Glomerular endothelial cell (primary cell): ENCODE measurements around the gene SLC4A2. TPM values are rescaled to one million over a fixed set of nuclear protein-coding genes. Genes with fewer than 3 reads are reported as not detected.

Experiments used
- DNase-seq: peaks from one replicate; pipeline ENCODE4 v3.0.0-alpha.2; 2011; ENCODE audit warnings: low read depth, low spot score; ENCODE audit errors: extremely low read depth
- total RNA-seq: library from RNA; depleted of rRNA; stranded (reverse); fragments of >200 nt; gene quantifications from 2 replicates; pipeline ENCODE4 v1.2.3, GENCODE V29; 2015

SLC4A2 gene
- total RNA-seq, 1 donor from 2014 or later: 175 TPM

- no peak for DNase-seq
Observed at GRCh38 chr7:151114151-151115090, 55.0 kb downstream of the SLC4A2 start.

GRCh38 chr7:151115121-151115835 lies 55.9 kb downstream of the SLC4A2 start:
- no peak for DNase-seq

- DNase-seq: no peak
Observed at GRCh38 chr7:151115836-151116418, 56.5 kb downstream of the SLC4A2 start.

- DNase-seq: no peak
Observed at GRCh38 chr7:151116603-151117440, 57.4 kb downstream of the SLC4A2 start.

GRCh38 chr7:151117565-151117964 lies 58.2 kb downstream of the SLC4A2 start:
- no peak for DNase-seq

GRCh38 chr7:151118108-151119054 lies 59.0 kb downstream of the SLC4A2 start:
- no peak for DNase-seq

- no peak for DNase-seq
Observed at GRCh38 chr7:151119055-151119415, 59.6 kb downstream of the SLC4A2 start.

GRCh38 chr7:151119902-151120301 lies 60.5 kb downstream of the SLC4A2 start:
- DNase-seq: no peak

GRCh38 chr7:151120896-151121295 lies 61.5 kb downstream of the SLC4A2 start:
- no peak for DNase-seq

GRCh38 chr7:151121380-151122170 lies 62.2 kb downstream of the SLC4A2 start:
- no peak for DNase-seq

- no peak for DNase-seq
Observed at GRCh38 chr7:151122276-151122675, 62.9 kb downstream of the SLC4A2 start.

GRCh38 chr7:151122796-151123157 lies 63.4 kb downstream of the SLC4A2 start:
- no peak for DNase-seq

- DNase-seq: no peak
Observed at GRCh38 chr7:151123158-151123821, 63.9 kb downstream of the SLC4A2 start.

GRCh38 chr7:151123822-151124464 lies 64.6 kb downstream of the SLC4A2 start:
- no peak for DNase-seq

- DNase-seq: no peak
Observed at GRCh38 chr7:151124481-151124880, 65.1 kb downstream of the SLC4A2 start.

GRCh38 chr7:151124899-151125399 lies 65.6 kb downstream of the SLC4A2 start:
- DNase-seq: no peak

GRCh38 chr7:151125470-151125845 lies 66.1 kb downstream of the SLC4A2 start:
- no peak for DNase-seq
